Ramos (cell line): ENCODE measurements around the gene MATR3.

Experiments
- in situ Hi-C: fragments of 300-500 bp; cut with MboI; formaldehyde crosslinking; loops from one replicate; pipeline ENCODE4 v1.14.3; 2022; ENCODE audit warnings: low sequenced_read_pairs; ENCODE audit not compliant: unreplicated experiment

MATR3 gene

DNA sequence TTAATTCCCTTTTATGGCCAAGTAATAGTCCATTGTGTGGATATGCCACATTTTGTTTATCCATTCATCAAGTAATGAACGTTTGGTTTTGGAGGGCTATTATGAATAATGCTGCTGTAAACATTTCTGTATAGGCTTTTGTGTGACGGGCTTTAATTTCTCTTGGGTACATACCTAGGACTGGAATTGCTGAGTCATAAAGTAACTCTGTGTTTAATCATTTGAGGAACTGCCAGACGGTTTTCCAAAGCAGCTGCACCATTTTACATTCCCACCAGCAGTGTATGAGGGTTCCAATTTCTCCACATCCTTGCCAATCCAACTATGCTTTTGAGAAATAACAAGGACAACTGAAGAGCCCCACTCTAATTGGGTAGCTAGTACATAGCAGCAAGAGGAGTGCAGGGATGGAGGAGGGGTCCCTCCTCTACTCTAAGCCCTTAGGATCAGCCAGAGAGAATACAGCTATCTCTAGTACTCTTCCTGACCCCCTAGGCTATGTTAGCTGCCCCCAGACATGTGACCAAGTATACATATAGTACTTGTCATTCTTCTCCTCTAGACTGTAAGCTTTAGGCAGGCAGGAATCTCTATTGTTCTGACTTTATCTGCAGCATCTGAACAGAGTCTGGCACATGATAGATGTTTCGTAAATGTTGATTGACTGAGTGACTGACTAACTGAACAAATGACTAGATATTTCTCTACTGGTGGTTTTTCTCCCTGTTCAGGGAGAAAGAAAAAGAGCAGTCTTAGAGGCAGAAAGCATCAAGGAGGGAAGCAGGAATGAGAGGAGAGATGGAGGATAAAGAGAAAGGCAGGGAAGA is 22.1 kb upstream of the MATR3 start:
- in situ Hi-C loops, result no loop called here

GRCh38 chr5:139272471-139273321 is 20.8 kb upstream of the MATR3 start:
- in situ Hi-C loops, result no loop called here

- in situ Hi-C loops, result no loop called here
Measured at GRCh38 chr5:139273322-139273571, 20.3 kb upstream of the MATR3 start.

DNA sequence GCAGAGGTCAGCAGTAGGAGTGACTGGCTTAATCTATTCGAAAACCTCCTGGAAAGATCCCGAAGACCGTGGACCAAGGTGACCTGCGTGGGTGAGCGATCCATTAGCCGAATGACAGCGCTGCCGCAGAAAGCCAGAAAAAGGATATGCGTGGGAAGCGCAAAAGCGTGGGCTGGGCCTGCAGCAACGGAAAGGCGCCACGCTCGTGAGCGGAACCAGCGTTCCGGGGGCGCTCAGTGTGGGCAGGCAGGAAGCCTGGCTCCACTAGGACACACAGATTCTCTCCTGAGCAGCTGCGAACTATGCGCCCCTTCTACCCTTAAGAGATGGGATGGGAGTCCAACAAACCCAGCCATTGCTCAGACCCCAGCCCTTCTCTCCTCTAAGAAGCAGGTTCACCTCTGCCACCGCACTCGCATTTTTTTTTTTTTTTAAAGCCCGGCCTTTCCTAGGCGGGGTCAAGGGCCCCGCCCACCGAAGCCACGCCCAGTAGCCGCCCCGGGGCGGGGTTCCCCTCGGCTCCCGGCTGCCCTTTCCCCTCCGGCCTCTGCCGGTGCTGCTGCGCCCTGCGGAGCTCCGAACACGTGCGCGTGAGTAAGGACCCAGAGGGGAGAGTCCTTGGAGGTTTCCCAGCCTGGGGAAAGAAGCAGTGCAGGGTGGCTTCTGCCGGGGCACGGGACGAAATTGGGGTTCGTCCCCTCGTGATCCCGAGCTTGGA is 19.8 kb upstream of the MATR3 start:
- in situ Hi-C loops, result no loop called here

DNA sequence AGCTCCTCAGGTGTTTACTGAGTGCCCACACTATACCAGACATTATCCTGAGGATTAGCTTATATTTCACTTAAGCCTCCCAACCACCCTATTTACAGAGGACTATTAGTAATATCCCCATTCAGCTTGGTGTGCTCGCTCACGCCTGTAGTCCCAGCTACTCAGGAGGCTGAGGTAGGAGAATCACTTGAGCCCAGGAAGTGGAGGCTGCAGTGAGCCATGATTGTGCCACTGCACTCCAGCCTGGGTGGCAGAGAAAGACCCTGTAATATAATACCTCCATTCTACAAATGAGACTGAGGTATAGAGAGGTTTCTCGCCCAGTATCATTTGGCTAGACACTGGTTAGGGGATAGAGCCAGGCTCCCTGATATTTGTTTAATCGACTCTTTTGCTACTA is 18.0 kb upstream of the MATR3 start:
- in situ Hi-C loops, result no loop called here

- in situ Hi-C loops, result no loop called here
Measured at GRCh38 chr5:139275956-139276355, 17.6 kb upstream of the MATR3 start.

- in situ Hi-C loops, result no loop called here
Measured at GRCh38 chr5:139276426-139276825, 17.1 kb upstream of the MATR3 start.

DNA sequence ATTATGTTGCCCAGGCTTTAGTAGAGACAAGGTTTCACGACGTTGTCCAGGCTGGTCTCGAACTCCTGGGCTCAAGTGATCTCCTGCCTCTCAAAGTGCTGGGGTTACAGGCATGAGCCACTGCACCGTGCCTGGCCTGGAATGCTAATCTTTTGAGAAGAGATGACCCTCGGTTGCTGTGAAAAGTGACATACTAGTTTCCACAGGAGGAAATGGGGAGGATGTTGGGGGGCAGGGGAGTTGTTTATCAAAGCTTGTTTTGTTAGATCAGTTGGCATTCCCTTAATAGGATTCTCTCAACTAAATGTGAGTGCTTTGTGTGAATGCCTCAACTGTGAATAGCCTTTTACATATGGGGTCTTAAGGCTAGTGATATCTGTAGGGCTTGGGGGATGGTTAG is 16.4 kb upstream of the MATR3 start:
- in situ Hi-C loops, result no loop called here

GRCh38 chr5:139278540-139279274 is 14.8 kb upstream of the MATR3 start:
- in situ Hi-C loops, result no loop called here

- in situ Hi-C loops, result no loop called here
Measured at GRCh38 chr5:139282197-139282557, 11.4 kb upstream of the MATR3 start.

DNA sequence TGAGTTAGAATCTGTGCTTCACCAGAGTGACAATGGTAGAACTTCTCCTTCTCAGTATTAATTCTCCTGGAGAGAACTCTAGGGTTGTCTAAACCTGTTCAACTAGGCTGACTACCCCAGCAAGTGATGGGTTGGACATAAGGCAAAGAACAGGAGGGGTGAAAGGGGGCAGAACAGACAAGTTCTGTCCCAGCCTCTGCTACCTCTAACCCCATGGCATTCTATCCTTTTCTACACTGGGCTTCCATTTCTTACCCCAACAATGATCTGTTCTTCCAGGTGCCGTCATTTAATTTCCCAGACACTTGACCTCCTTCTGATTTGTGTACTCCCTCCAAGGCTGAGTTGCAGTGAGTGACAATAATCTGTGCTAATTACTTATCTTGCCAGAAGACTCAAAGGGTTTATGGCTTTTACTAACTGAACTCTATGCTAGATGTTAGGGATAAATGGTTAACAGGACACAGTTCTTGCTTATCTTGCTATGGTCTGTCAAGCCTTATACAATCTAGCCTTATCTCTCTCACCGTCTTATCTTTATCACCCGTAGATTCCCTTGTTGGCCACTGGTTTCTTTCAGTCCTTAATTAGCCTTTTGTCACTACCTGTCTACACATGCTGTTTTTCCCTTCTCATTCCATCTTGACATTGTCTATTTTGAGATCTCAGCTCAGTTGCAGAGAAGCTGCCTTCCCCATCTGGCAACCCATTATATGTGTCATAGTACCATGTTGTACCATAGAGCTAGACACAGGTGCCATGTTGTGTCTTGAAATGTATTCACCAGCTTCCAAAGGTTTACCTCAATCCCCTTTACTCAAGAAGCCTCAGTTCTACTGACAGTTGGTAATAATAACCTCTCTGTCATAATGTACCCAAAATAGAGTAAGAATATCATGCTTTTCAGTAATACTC is 10.0 kb upstream of the MATR3 start:
- in situ Hi-C loops, result no loop called here

- in situ Hi-C loops, result no loop called here
Measured at GRCh38 chr5:139284295-139284694, 9.2 kb upstream of the MATR3 start.

GRCh38 chr5:139285651-139286392 is 7.7 kb upstream of the MATR3 start:
- in situ Hi-C loops, result no loop called here

GRCh38 chr5:139287890-139288635 is 5.5 kb upstream of the MATR3 start:
- in situ Hi-C loops, result no loop called here

GRCh38 chr5:139291051-139291450 is 2.5 kb upstream of the MATR3 start:
- in situ Hi-C loops, result loop anchor here (5.0 kb wide), 1 partner anchor 101 kb away; no protein-coding TSS in a partner anchor

- in situ Hi-C loops, result loop anchor here (5.0 kb wide), 1 partner anchor 99 kb away; no protein-coding TSS in a partner anchor
Measured at GRCh38 chr5:139293202-139293506, 386 bp upstream of the MATR3 start.

GRCh38 chr5:139294374-139295165 is 1.0 kb downstream of the MATR3 start:
- in situ Hi-C loops, result loop anchor here (5.0 kb wide), 1 partner anchor 98 kb away; no protein-coding TSS in a partner anchor
